NCI-H526 treated with DMSO at 0.1 percent for 48 hours (cell line): Measurements from ENCODE around the gene TNFRSF8.

Experiments used
- DNase-seq: peaks from one replicate; lab custom pipeline; 2025; lab: John Stamatoyannopoulos, UW

The TNFRSF8 gene

GRCh38 chr1:12191242-12192032 is 128.3 kb downstream of the TNFRSF8 start:
- no peak for DNase-seq
